Cardiac fibroblast (primary cell): ENCODE measurements around the gene MUC6.

Experiments used
- DNase-seq, 2 donors: peaks; one replicate each; pipeline versions ENCODE4 v3.0.0 to v3.0.0-alpha.2; 2010; ENCODE audit warnings: low read depth in 2 of 2
- H3K4me3 ChIP-seq, 2 donors: replicated peaks in 1 of 2; 1 replicate in 1 of 2; 2 replicates in 1 of 2; pipeline ENCODE4 v1.5.1; 2011; ENCODE audit warnings: low read depth in 2 of 2, low read length in 2 of 2, mild to moderate bottlenecking in 2 of 2, moderate library complexity in 1 of 2
- CTCF ChIP-seq: IDR thresholded peaks from one replicate; pipeline ENCODE4 v1.5.1; 2011; ENCODE audit warnings: low read depth, mild to moderate bottlenecking, low read length, inconsistent platforms

The MUC6 gene

GRCh38 chr11:1055109-1055703 is 18.7 kb upstream of the MUC6 start:
- no peak overlapping the region for H3K4me3 ChIP-seq
- no peak for TF ChIP-seq CTCF
- no peak for DNase-seq

GRCh38 chr11:1054143-1055108 is 17.9 kb upstream of the MUC6 start:
- TF ChIP-seq CTCF = no peak
- no peak overlapping the region for H3K4me3 ChIP-seq
- DNase-seq = peak in 1 of 2 donors; percentile 40

- DNase-seq = peak in 1 of 2 donors; percentile 35
- TF ChIP-seq CTCF = no peak
- H3K4me3 ChIP-seq = no peak overlapping the region
Observed at GRCh38 chr11:1053121-1053901, 16.8 kb upstream of the MUC6 start.

DNA sequence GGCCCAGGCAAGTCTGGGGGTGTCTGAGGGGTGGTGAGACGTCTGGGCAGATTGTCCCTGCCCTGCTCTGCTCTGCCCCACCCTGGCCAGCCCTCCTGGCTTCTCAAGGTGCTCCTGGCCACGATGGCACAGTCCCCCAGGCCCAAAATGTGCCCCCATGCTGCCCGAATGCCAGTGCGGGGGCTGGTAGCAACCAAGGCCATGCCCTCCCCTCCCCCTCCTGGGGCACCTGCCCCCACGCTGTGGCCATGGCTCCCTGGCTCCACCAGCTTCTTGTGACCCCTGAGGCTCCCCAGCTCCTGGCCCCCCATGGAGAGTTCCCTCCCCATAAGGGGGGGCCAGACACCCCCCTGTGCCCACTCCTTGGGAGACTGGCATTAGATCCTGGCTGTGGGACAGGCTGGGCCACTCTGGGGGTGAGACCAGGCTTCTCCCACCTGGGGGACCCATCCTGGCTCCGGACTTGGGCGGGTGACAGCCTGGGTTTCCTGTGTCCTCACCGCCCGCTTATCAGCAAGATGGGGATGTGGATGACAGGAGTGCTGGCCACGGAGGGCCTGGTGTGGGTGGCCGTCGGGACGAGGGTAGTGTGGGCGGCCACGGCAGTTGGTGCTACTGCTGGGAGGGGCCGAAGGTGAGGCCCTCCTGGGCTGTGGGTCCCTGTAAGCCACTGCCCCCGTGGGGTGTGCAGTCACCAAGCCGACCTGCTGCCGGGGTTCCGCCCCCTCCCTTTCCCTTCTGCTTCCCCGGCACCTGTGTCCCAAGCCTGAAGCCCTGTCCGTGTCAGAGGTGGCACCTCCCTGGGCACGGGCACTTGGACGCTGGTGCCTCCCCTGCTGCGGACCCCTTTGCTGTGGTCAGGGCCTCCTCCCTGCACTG is 15.9 kb upstream of the MUC6 start:
- TF ChIP-seq CTCF = no peak
- no peak for DNase-seq
- no peak overlapping the region for H3K4me3 ChIP-seq

DNA sequence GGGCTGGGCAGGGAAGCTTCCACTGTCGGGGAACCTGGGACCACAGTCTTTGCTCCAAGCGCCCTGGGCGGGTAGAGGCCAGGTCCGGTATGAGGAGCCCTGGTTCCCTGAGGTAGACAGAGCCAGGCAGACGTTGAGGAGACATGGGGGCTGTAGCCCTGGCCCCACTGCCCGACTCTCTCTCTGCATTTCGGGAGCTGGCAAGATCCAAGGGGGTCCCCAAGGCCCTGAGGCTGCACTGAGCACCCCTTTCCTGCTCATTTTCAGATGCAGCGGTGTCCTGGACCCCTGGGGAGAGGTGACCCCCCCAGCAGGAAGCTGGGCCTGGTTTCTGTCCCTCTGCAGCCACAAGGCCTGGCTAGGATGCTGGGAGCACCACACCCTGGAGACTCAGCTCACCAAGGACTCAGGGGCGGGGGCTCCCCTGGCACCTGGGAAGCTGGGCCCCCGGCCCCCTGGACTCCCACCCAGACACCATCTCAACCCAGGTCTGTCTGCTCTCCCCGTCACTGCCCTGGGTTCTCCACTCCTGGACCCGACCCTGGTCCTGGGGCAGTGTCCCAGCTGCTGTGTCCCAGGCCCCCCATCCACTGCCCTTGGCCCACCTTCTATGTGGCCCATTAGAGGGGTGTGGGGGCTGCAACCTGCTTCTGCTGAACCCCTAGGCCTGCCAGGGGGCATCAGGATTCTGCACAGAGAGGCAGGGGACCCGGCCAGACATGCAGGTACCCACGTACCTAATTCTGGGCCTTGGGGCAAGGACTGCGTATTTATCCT is 15.0 kb upstream of the MUC6 start:
- no peak for TF ChIP-seq CTCF
- no peak overlapping the region for H3K4me3 ChIP-seq

More for the DNA sequence above, 15.0 kb upstream of the MUC6 start:
- DNase-seq = no peak
